HEK293 (cell line): ENCODE data around the gene TTC23L.
A peak's percentile ranks its signal among the peaks of the same experiment; 100 is the strongest.

Experiments used
- CTCF ChIA-PET: fragments of 350-600 bp; formaldehyde crosslinking; extraction: SDS; loops from one replicate; lab custom pipeline; 2021; ENCODE audit warnings: antibody characterized with exemption; lab: Yijun Ruan, JAX
- POLR2A ChIA-PET: fragments of 300-600 bp; formaldehyde crosslinking; extraction: SDS; loops from one replicate; lab custom pipeline; 2020; ENCODE audit warnings: antibody characterized with exemption, inconsistent platforms; lab: Yijun Ruan, JAX
- H3K27ac ChIP-seq: fragments of 200-500 bp; sonication (Bioruptor generic); 2 replicates; pipeline ENCODE4 v1.5.1; 2014; ENCODE audit warnings: low read depth, low read length, control low read depth, inconsistent platforms; ENCODE audit errors: extremely low read depth
- H3K36me3 ChIP-seq, 2 experiments: fragments of 200-500 bp in 1 of 2; sonication (Bioruptor generic) in 1 of 2; 1 replicate in 1 of 2; 2 replicates in 1 of 2; pipeline ENCODE4 v1.5.1; 2014 to 2017; ENCODE audit warnings: inconsistent platforms in 2 of 2, low read length in 2 of 2; ENCODE audit not compliant: control insufficient read depth in 2 of 2, insufficient read depth in 1 of 2
- H3K4me1 ChIP-seq: fragments of 200-500 bp; sonication (Bioruptor generic); 2 replicates; pipeline ENCODE4 v1.5.1; 2014; ENCODE audit warnings: mild to moderate bottlenecking, low read length, inconsistent platforms; ENCODE audit not compliant: control insufficient read depth, insufficient read depth
- H3K4me3 ChIP-seq: 2 replicates; pipeline ENCODE4 v1.5.1; 2011; ENCODE audit warnings: low read depth, mild to moderate bottlenecking, control low read depth, low read length, moderate library complexity
- H3K9me3 ChIP-seq: fragments of 200-500 bp; sonication (Bioruptor generic); 2 replicates; pipeline ENCODE4 v1.5.1; 2014; ENCODE audit warnings: low read depth, low read length, inconsistent platforms; ENCODE audit not compliant: control insufficient read depth, insufficient read depth
- SCRT1 ChIP-seq: fragments of 450-650 bp; formaldehyde crosslinking; IDR thresholded peaks from 2 replicates; pipeline ENCODE4 v1.5.1; 2016; ENCODE audit warnings: missing biosample characterization, missing genetic modification characterization, borderline replicate concordance
- SETDB1 ChIP-seq: IDR thresholded peaks from one replicate; pipeline ENCODE4 v1.6.1; 2017; ENCODE audit warnings: mild to moderate bottlenecking, low read length, moderate library complexity, mixed read lengths; ENCODE audit not compliant: insufficient read length
- ZNF184 ChIP-seq: fragments of 450-650 bp; IDR thresholded peaks from 2 replicates; pipeline ENCODE4 v1.5.1; 2018; ENCODE audit warnings: missing biosample characterization, mild to moderate bottlenecking, missing genetic modification characterization
- ZNF202 ChIP-seq: fragments of 450-650 bp; formaldehyde crosslinking; IDR thresholded peaks from 2 replicates; pipeline ENCODE4 v1.5.1; 2016; ENCODE audit warnings: missing biosample characterization, missing genetic modification characterization, borderline replicate concordance
- ZNF24 ChIP-seq: fragments of 450-650 bp; formaldehyde crosslinking; IDR thresholded peaks from 2 replicates; pipeline ENCODE4 v1.5.1; 2016; ENCODE audit warnings: missing biosample characterization, missing genetic modification characterization
- ZNF350 ChIP-seq: fragments of 450-650 bp; formaldehyde crosslinking; IDR thresholded peaks from 2 replicates; pipeline ENCODE4 v1.5.0; 2017; ENCODE audit warnings: missing biosample characterization, mild to moderate bottlenecking, missing genetic modification characterization
- ZNF621 ChIP-seq: fragments of 450-650 bp; formaldehyde crosslinking; IDR thresholded peaks from 2 replicates; pipeline ENCODE4 v1.5.1; 2017; ENCODE audit warnings: missing biosample characterization, missing genetic modification characterization
- ZNF664 ChIP-seq: fragments of 450-650 bp; formaldehyde crosslinking; IDR thresholded peaks from 2 replicates; pipeline ENCODE4 v1.5.1; 2016; ENCODE audit warnings: missing biosample characterization, missing genetic modification characterization
- ZXDB ChIP-seq: fragments of 450-650 bp; formaldehyde crosslinking; IDR thresholded peaks from 2 replicates; pipeline ENCODE4 v1.5.1; 2016; ENCODE audit warnings: missing biosample characterization, missing genetic modification characterization
- TF ChIP-seq, protein P1 (sequence below): fragments of 450-650 bp; formaldehyde crosslinking; IDR thresholded peaks from 2 replicates; pipeline ENCODE4 v1.5.1; 2016; ENCODE audit warnings: missing biosample characterization, missing genetic modification characterization, borderline replicate concordance
- TF ChIP-seq, protein P2 (sequence below): fragments of 450-650 bp; formaldehyde crosslinking; IDR thresholded peaks from 2 replicates; pipeline ENCODE4 v1.5.1; 2016; ENCODE audit warnings: missing biosample characterization, missing genetic modification characterization
- TF ChIP-seq, protein P3 (sequence below): fragments of 450-650 bp; formaldehyde crosslinking; IDR thresholded peaks from 2 replicates; pipeline ENCODE4 v1.5.1; 2016; ENCODE audit warnings: missing biosample characterization, missing genetic modification characterization

The TTC23L gene

DNA sequence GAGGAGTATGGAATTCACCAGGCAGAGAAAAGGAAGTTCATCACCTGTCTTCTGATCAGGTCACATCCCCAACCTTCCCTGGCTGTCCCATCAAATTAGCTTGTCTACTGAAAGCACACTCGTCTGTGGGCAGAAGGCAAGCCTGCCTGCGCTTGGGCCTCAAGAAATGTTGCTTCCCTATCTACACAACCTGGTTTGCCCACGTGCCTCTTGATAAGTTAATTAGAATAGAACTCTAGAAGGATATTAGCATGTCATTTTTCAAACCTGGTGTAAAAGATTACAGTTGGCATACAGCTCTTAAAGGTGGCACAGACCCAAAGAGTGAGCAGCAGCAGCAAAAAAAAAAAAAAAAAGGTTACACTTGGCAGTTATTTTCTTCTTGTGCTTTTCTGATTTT, 5.1 kb downstream of the TTC23L start (continued):
- TF ChIP-seq, protein P1, sequence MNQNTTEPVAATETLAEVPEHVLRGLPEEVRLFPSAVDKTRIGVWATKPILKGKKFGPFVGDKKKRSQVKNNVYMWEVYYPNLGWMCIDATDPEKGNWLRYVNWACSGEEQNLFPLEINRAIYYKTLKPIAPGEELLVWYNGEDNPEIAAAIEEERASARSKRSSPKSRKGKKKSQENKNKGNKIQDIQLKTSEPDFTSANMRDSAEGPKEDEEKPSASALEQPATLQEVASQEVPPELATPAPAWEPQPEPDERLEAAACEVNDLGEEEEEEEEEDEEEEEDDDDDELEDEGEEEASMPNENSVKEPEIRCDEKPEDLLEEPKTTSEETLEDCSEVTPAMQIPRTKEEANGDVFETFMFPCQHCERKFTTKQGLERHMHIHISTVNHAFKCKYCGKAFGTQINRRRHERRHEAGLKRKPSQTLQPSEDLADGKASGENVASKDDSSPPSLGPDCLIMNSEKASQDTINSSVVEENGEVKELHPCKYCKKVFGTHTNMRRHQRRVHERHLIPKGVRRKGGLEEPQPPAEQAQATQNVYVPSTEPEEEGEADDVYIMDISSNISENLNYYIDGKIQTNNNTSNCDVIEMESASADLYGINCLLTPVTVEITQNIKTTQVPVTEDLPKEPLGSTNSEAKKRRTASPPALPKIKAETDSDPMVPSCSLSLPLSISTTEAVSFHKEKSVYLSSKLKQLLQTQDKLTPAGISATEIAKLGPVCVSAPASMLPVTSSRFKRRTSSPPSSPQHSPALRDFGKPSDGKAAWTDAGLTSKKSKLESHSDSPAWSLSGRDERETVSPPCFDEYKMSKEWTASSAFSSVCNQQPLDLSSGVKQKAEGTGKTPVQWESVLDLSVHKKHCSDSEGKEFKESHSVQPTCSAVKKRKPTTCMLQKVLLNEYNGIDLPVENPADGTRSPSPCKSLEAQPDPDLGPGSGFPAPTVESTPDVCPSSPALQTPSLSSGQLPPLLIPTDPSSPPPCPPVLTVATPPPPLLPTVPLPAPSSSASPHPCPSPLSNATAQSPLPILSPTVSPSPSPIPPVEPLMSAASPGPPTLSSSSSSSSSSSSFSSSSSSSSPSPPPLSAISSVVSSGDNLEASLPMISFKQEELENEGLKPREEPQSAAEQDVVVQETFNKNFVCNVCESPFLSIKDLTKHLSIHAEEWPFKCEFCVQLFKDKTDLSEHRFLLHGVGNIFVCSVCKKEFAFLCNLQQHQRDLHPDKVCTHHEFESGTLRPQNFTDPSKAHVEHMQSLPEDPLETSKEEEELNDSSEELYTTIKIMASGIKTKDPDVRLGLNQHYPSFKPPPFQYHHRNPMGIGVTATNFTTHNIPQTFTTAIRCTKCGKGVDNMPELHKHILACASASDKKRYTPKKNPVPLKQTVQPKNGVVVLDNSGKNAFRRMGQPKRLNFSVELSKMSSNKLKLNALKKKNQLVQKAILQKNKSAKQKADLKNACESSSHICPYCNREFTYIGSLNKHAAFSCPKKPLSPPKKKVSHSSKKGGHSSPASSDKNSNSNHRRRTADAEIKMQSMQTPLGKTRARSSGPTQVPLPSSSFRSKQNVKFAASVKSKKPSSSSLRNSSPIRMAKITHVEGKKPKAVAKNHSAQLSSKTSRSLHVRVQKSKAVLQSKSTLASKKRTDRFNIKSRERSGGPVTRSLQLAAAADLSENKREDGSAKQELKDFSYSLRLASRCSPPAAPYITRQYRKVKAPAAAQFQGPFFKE (tag by site-specific recombination), result no peak
- no peak for TF ChIP-seq SCRT1 (tag by site-specific recombination)
- TF ChIP-seq ZNF202 (tag by site-specific recombination), result no peak
- TF ChIP-seq, protein P2, sequence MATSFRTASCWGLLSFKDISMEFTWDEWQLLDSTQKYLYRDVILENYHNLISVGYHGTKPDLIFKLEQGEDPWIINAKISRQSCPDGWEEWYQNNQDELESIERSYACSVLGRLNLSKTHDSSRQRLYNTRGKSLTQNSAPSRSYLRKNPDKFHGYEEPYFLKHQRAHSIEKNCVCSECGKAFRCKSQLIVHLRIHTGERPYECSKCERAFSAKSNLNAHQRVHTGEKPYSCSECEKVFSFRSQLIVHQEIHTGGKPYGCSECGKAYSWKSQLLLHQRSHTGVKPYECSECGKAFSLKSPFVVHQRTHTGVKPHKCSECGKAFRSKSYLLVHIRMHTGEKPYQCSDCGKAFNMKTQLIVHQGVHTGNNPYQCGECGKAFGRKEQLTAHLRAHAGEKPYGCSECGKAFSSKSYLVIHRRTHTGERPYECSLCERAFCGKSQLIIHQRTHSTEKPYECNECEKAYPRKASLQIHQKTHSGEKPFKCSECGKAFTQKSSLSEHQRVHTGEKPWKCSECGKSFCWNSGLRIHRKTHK (tag by site-specific recombination), result no peak
- TF ChIP-seq ZNF621, result no peak
- TF ChIP-seq ZXDB, result no peak
- TF ChIP-seq SETDB1, result no peak

DNA sequence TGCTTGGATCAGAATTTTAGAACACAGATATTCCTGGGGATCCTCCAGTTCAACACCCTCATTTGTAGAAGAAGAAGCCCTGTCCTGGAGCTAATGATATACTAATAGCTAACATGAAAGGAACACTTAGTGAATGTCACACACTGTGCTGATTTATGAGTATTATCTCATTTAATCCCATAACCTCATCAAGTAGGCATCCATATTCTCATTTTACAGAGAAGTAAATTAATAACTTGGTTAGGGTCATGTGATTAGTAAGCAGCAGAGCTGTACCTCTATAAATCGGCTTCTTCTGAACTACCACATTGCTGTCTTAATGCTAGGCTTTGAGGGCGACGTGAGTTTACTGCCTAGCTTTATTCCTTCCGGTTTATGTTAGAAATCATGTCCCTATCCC, 6.0 kb downstream of the TTC23L start:
- POLR2A ChIA-PET, result interaction anchor here (0.9 kb wide), 1 partner anchor 70 kb away, joined by 3 read pairs; the partner anchor contains the start of genes BRIX1 and RAD1
- TF ChIP-seq ZNF664 (tag by site-specific recombination) (peak; percentile 73; the same call in 1 of the 2 replicates), ZNF24 (tag by site-specific recombination) (no peak)
- no peaks in the 10 kb centered on the region for H3K9me3 ChIP-seq
- H3K36me3 ChIP-seq, result no peaks in the 10 kb centered on the region
- H3K4me3 ChIP-seq, result no peak overlapping the region
- H3K4me1 ChIP-seq, result no peaks in the 10 kb centered on the region
- CTCF ChIA-PET, result interaction anchor here (0.6 to 2.2 kb wide), 4 partner anchors 9 to 58 kb away, joined by 3 to 13 read pairs (median 3); no protein-coding TSS in a partner anchor
- no peak overlapping the region for H3K27ac ChIP-seq

DNA sequence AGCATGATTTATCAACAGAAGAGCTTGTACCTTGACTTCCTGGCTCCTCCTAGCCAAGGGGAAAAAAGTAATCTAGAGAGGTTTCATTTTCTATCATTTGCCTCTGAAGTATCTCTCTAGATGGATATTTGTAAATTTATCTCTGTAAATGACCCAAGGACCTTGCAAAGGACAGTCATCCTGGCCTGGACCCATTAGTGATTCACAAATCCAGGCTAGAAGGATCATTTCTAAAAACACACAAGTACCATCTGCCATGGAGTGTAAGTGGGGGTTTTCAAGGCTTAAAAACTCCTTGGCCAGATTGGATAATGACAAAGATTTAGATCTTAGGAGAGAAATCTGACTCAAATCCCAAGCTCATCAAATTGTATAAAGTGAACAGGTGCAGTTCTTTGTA, 8.1 kb downstream of the TTC23L start:
- Histone ChIP-seq H3K27ac (no peak overlapping the region), H3K4me1 (no peaks in the 10 kb centered on the region), H3K4me3 (no peak overlapping the region), H3K9me3 (no peaks in the 10 kb centered on the region), H3K36me3 (no peaks in the 10 kb centered on the region)
- TF ChIP-seq ZNF350 (tag by site-specific recombination), result no peak
- TF ChIP-seq ZNF184 (tag by site-specific recombination), result no peak
- TF ChIP-seq, protein P3, sequence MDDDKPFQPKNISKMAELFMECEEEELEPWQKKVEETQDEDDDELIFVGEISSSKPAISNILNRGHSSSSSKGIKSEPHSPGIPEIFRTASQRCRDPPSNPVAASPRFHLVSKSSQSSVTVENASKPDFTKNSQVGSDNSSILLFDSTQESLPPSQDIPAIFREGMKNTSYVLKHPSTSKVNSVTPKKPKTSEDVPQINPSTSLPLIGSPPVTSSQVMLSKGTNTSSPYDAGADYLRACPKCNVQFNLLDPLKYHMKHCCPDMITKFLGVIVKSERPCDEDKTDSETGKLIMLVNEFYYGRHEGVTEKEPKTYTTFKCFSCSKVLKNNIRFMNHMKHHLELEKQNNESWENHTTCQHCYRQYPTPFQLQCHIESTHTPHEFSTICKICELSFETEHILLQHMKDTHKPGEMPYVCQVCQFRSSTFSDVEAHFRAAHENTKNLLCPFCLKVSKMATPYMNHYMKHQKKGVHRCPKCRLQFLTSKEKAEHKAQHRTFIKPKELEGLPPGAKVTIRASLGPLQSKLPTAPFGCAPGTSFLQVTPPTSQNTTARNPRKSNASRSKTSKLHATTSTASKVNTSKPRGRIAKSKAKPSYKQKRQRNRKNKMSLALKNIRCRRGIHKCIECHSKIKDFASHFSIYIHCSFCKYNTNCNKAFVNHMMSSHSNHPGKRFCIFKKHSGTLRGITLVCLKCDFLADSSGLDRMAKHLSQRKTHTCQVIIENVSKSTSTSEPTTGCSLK (tag by site-specific recombination), result no peak
- ChIA-PET CTCF (interaction anchor here (0.8 to 2.2 kb wide), 3 partner anchors 51 to 361 kb away, joined by 4 to 13 read pairs (median 4); no protein-coding TSS in a partner anchor), POLR2A (interaction anchor here (1.4 kb wide), 1 partner anchor 8 kb away, joined by 5 read pairs; the partner anchor contains the start of gene TTC23L)
